Stimulated activated CD8-positive, alpha-beta memory T cell treated with anti-CD3 and anti-CD28 coated beads, Interleukin-7, amount 100 ng/mL, for 1 hour (primary cell): ENCODE results near the gene TAX1BP3.

Source experiments
- DNase-seq, 2 donors: peaks; one replicate each; pipeline ENCODE4 v3.0.0-alpha.2; 2020; ENCODE audit warnings: low read depth in 2 of 2

TAX1BP3 gene

DNA sequence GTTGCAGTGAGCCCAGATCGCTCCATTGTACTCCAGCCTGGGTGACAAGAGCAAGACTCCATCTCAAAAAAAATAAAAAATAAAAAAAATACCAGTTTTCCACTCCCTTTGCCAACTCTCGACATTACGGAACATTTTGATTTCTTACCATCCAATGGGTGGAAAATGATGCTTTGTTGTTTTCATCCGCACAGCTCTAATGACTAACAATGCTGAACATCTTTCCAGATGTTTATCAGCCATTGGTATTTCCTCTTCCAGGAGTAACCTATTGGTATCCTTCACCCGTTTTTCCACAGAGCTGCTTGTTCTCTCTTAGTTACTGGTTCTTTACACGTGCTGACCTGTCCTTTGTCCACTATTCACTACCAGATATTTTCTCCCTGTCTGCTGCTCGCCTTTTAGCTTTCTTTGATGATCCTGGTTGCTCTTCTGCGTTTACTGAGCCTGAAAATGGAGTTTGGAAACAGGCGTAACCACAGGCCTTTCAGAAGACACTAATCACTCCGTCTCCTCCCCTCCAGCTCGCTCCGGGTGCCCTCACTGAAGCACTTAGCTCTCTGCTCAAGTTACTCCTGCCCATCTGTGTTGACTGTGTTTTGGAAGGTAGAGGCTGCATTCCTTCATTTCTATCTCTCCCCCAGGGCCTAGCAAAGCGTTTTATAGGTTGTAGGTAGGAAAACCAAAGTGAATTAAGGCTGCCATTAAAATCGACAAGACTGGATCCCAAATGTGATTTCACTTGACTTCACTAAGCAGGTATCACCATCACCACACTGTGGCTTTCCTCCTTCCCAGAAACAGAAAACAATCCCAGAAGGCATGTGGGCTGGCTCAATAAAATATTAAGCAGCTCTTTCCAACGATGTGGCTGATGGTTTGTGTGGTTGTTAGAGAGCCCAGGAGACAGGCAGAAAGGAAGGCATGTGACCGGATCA is 41.3 kb downstream of the TAX1BP3 start:
- no peak for DNase-seq

DNA sequence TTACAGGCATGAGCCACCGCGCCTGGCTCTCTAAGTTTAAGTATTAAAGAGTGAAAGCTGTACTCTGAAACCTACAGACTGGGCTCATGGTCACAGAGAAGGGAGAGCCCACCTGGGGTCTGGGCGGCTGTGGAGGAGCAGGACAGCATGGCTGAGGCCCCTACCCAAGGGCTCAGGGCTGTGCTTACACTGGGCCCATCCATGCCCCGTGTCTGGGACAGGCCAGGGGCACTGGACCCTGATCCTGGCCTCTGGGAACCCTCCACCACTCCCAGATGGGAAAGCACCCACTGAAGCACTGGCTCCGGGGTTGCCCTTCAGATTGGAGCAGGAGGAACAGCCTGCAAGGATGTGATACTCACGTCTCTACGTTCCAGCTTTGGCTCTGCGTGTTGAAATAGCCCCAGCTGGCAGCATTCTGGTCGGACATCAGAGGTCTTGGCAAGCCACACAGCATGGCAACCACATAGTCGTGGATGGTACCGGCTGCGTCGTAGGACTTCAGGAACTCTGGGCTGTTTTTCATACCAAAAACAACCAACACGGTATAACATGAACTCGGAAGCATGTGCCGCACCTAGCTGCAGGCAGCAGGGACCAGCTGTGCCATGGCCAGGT is 45.3 kb downstream of the TAX1BP3 start:
- DNase-seq: no peak

DNA sequence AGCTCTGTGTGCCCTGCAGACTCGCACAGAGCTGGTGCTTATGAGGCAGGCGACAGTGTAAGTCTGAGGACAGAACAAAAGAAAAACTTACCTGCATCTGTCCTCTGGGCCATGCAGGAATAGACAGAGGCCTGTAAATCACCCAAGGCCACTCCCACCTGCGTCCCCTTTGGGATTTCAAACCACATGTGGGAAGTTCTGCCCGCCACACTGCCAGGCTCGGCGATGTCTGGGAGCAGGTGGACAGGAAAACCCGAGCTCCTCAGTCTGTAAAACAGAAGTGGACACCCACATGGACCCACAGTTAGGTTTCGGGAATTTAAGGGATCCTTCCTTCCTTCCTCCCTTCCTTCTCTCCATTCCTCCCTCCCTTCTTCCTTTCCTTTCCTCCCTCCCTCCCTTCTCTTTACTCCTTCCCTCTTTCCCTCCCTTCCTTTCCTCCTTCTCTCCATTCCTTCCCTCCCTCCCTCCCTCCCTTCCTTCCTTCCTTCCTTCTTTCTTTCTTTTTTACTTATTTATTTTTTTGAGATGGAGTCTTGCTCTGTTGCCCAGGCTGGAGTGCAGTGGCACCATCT is 47.1 kb downstream of the TAX1BP3 start:
- no peak for DNase-seq

DNA sequence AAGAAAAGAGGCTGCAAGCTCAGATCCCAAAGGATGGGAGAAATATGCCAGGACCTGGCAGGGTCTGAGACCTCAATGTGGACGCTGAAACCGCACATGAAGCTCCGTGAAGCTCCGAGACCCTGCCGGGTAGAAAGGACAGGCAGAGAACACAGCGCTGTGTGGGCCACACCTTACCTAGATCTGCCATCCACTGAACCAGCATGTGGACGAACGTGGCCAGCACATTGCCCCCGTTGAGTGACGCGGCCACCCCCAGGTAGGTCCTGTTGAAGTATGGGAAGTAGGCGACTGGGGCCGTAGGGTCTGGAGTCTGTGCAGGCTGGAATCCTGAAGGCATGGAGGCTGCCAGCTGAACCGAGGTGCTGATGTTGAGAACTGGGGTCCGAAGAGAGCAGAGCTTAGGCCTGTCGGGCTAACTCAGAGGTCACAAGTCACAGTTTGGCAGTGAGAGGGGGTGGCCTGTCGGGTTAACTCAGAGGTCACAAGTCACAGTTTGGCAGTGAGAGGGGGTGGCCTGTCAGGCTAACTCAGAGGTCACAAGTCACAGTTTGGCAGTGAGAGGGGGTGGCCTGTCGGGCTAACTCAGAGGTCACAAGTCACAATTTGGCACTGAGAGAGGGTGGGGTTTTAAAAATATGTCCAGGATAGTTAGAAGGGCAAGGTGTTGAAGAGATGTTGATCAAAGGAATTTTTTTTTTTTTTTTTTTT is 53.1 kb downstream of the TAX1BP3 start:
- DNase-seq: no peak

DNA sequence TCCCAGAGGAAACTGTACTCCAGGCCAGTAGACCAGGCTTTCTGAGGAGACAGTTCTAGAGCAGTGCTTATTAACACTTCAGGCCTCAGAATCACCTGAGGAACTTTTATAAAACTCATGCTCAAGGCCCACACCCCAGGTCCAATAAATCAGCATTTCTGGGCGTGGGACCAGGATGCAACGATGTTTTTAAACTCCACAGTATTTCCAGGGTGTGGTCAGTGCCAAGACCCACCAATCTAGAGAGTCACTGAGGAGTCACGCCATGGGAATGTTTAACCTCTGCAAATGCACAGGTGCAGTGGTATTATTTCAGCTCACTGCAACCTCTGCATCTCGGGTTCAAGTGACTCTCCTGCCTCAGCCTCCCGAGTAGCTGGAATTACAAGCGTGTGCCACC is 55.3 kb downstream of the TAX1BP3 start:
- no peak for DNase-seq
